Spleen (tissue), 11 donors: ENCODE measurements around the gene LAMA4. TPM values are rescaled to one million over a fixed set of nuclear protein-coding genes. Genes with fewer than 3 reads are reported as not detected.

Experiments used
- DNase-seq: peaks from one replicate; pipeline ENCODE4 v3.0.0-alpha.2; 2020
- H3K27ac ChIP-seq, 8 donors: fragments of 200-600 bp; sonication (generic) in 7 of 8; 1 replicate in 4 of 8; 2 replicates in 4 of 8; pipeline versions ENCODE4 v1.5.0 to v1.8.0; 2016 to 2021; ENCODE audit warnings: inconsistent platforms in 4 of 8, mild to moderate bottlenecking in 4 of 8, moderate library complexity in 1 of 8
- H3K27me3 ChIP-seq, 7 donors: fragments of 200-600 bp; sonication (generic) in 6 of 7; replicated peaks in 1 of 7; 1 replicate in 4 of 7; 2 replicates in 3 of 7; pipeline versions ENCODE4 v1.5.0 to v1.8.0; 2016 to 2021; ENCODE audit warnings: inconsistent platforms in 3 of 7, mild to moderate bottlenecking in 1 of 7
- H3K36me3 ChIP-seq, 6 donors: fragments of 200-600 bp; sonication (generic) in 5 of 6; 1 replicate in 4 of 6; 2 replicates in 2 of 6; pipeline versions ENCODE4 v1.5.0 to v1.8.0; 2016 to 2021; ENCODE audit warnings: inconsistent platforms in 2 of 6
- H3K4me1 ChIP-seq, 6 donors: fragments of 200-600 bp; sonication (generic) in 5 of 6; 1 replicate in 3 of 6; 2 replicates in 3 of 6; pipeline versions ENCODE4 v1.5.0 to v1.8.0; 2016 to 2021; ENCODE audit warnings: inconsistent platforms in 3 of 6
- H3K4me3 ChIP-seq, 8 donors: fragments of 200-600 bp; sonication (generic) in 7 of 8; 1 replicate in 4 of 8; 2 replicates in 4 of 8; pipeline versions ENCODE4 v1.5.0 to v1.8.0; 2016 to 2021; ENCODE audit warnings: inconsistent platforms in 4 of 8, mild to moderate bottlenecking in 4 of 8, moderate library complexity in 2 of 8
- H3K9me3 ChIP-seq, 8 donors: fragments of 200-600 bp; sonication (generic) in 7 of 8; 1 replicate in 4 of 8; 2 replicates in 4 of 8; pipeline versions ENCODE4 v1.5.0 to v1.8.0; 2016 to 2021; ENCODE audit warnings: inconsistent platforms in 4 of 8
- POLR2A ChIP-seq, 3 donors: fragments of 450-650 bp; IDR thresholded peaks; one replicate each; pipeline ENCODE4 v1.5.1; 2017; ENCODE audit warnings: antibody characterized with exemption in 3 of 3, mild to moderate bottlenecking in 1 of 3
- POLR2AphosphoS5 ChIP-seq, 3 donors: sonication (generic); formaldehyde crosslinking; IDR thresholded peaks; one replicate each; pipeline ENCODE4 v1.5.1; 2017; ENCODE audit warnings: antibody characterized with exemption in 3 of 3
- WGBS, 5 donors: extraction: QIAGEN DNeasy Blood & Tissue Kit in 3 of 5; methylation state at CpG; one replicate each; pipeline versions ENCODE4 v1.1.5 to v1.1.7; 2013 to 2018; 5-methylcytosine and 5-hydroxymethylcytosine counted together
- intact Hi-C: fragments of 100-400 bp; cut with DNase I; formaldehyde crosslinking; loops from one replicate; pipeline ENCODE4 v1.15.0; 2023; ENCODE audit warnings: low total_unique reads
- polyA plus RNA-seq, 3 donors: library from polyadenylated mRNA; stranded (reverse); fragments of 200-250 nt; gene quantifications; one replicate each; pipeline ENCODE4 v1.2.1, GENCODE V29; 2013
- total RNA-seq, 7 donors: library from RNA; depleted of rRNA in 3 of 7; stranded (reverse); fragments of >200 nt in 3 of 7; fragmentation: NEBNext Ultra II Directional in 4 of 7; extraction: Animal tissue kit (Norgen Biotek cat#: 25700) in 4 of 7; gene quantifications; one replicate each; pipeline versions ENCODE4 v1.1.0 to v1.2.1, GENCODE V29; 2016 to 2021
- TF ChIP-seq, protein P1 (sequence below), 11 experiments: fragments of 200-600 bp in 7 of 11; fragments of 450-650 bp in 4 of 11; sonication (generic) in 4 of 11; IDR thresholded peaks in 8 of 11; conservative IDR thresholded peaks in 3 of 11; 1 replicate in 7 of 11; 2 replicates in 4 of 11; pipeline versions ENCODE4 v1.4.0 to v1.8.0; 2016 to 2021; ENCODE audit warnings: antibody characterized with exemption in 11 of 11, inconsistent platforms in 4 of 11, mild to moderate bottlenecking in 1 of 11
- donor health status: healthy with polysubstance abuse.
- donor health status: DM: no; HTN: no; CAD: no; lungs with moderate emphysema.
- donor health status: DM: no; HTN: no; CAD: no.
- donor health status: Bipolar disorder and iron deficiency.
- donor health status: healthy.
- donor health status: DM: no; HTN: no; CAD: no.
- donor health status: DM: yes; HTN: yes; CAD: no.

The LAMA4 gene
- total and polyA plus RNA-seq, 10 donors, result 0.76 to 3.7 (median 2.5) TPM

DNA sequence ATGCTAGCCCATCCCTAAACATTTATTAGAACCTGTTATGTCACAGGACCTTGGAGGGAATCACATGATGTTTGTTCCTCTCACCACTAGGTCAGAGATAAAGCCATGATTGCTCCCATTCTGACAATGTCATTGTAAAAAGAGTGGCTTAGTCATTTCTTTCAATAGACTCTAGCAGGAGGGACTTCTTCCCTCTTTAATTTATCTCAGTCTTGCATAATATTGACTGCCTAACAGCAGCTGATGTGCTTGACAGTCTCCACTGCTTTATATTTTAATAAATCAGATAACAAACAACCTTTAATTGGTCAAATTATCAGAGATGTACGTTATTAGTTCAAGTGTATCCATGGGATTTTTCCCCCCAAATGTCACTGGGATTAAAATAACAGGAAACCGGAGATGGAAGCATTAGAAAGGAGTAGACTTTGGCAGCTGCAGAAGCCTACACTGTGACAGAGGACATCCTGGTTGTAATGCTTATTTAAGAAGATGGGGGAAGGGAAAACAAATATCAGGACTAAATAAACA, 39.6 kb downstream of the LAMA4 start:
- H3K4me1 ChIP-seq, result peaks cover 0 to 5% (median 0%) of the 10 kb centered on the region in 6 donors
- DNase-seq, result no peak
- peaks cover 0 to 26% (median 0%) of the 10 kb centered on the region in 7 donors for H3K27me3 ChIP-seq
- H3K4me3 ChIP-seq, result no peak overlapping the region
- 30 to 61% (median 50%) methylated on average over 2 of the region's 2 CpGs for WGBS, 5 donors
- H3K9me3 ChIP-seq, result no peaks in the 10 kb centered on the region
- intact Hi-C loops, result no loop called here
- no peak for TF ChIP-seq POLR2A (IDR thresholded peaks at IDR 0.05)
- no peak for TF ChIP-seq POLR2AphosphoS5 (IDR thresholded peaks at IDR 0.05)
- TF ChIP-seq, protein P1, sequence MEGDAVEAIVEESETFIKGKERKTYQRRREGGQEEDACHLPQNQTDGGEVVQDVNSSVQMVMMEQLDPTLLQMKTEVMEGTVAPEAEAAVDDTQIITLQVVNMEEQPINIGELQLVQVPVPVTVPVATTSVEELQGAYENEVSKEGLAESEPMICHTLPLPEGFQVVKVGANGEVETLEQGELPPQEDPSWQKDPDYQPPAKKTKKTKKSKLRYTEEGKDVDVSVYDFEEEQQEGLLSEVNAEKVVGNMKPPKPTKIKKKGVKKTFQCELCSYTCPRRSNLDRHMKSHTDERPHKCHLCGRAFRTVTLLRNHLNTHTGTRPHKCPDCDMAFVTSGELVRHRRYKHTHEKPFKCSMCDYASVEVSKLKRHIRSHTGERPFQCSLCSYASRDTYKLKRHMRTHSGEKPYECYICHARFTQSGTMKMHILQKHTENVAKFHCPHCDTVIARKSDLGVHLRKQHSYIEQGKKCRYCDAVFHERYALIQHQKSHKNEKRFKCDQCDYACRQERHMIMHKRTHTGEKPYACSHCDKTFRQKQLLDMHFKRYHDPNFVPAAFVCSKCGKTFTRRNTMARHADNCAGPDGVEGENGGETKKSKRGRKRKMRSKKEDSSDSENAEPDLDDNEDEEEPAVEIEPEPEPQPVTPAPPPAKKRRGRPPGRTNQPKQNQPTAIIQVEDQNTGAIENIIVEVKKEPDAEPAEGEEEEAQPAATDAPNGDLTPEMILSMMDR (IDR thresholded peaks at IDR 0.05 in 8 of 11, conservative IDR thresholded peaks at IDR 0.05 in 3 of 11), result no peak
- no peak overlapping the region for H3K27ac ChIP-seq
- H3K36me3 ChIP-seq, result no peaks in the 10 kb centered on the region

DNA sequence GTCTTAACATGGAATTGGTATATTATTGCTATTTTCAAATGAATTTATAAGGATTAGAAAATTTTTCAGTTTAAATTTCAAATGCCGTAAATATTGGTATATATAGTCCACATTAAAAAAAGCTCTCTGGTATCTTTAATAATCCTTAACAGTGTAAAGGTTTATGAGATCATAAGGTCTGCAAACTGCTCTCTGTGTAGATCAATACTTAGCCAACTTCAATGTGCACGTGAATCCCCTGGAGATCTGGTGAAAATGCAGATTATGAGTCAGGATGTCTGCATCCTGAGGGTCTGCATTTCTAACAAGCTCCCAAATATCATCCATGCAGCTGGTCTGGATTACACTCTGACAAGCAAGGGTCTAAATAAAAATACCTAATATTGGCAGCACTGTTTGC, 43.5 kb downstream of the LAMA4 start:
- Histone ChIP-seq H3K27ac (no peak overlapping the region), H3K27me3 (peaks cover 0 to 15% (median 2%) of the 10 kb centered on the region in 7 donors), H3K4me1 (peaks cover 0 to 5% (median 0%) of the 10 kb centered on the region in 6 donors), H3K9me3 (no peaks in the 10 kb centered on the region), H3K36me3 (no peaks in the 10 kb centered on the region), H3K4me3 (no peak overlapping the region)
- intact Hi-C loops, result no loop called here
- no peak for DNase-seq
- WGBS, 5 donors, result 88 to 93% (median 91%) methylated on average over 2 of the region's 2 CpGs
- TF ChIP-seq POLR2AphosphoS5 (IDR thresholded peaks at IDR 0.05) (no peak), POLR2A (IDR thresholded peaks at IDR 0.05) (no peak)
- TF ChIP-seq, protein P1 (IDR thresholded peaks at IDR 0.05 in 8 of 11, conservative IDR thresholded peaks at IDR 0.05 in 3 of 11), result no peak

DNA sequence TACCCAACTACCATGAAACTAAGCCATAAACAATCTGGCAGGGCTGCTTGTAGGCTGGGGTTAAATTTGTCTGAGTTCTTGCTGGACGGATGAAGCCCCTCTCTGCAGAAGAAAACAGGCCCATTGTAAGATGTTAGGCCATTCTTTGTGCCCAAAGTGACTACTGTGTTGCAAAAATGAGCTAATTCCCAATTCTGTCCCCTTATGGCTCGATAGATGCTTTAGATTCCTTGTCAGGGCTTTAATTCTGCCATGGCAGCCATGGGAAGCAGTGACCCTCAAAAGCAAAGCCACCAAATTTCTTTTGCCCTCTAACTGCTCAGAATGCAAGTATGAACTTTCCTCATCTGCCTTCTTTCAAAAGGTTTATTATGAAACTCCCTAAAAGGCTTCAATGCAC, 45.2 kb downstream of the LAMA4 start:
- no peak for TF ChIP-seq POLR2A (IDR thresholded peaks at IDR 0.05)
- no peak for TF ChIP-seq POLR2AphosphoS5 (IDR thresholded peaks at IDR 0.05)
- TF ChIP-seq, protein P1 (IDR thresholded peaks at IDR 0.05 in 8 of 11, conservative IDR thresholded peaks at IDR 0.05 in 3 of 11), result no peak
- peaks cover 0 to 18% (median 6%) of the 10 kb centered on the region in 7 donors for H3K27me3 ChIP-seq
- H3K4me3 ChIP-seq, result no peak overlapping the region
- no peak overlapping the region for H3K27ac ChIP-seq
- H3K4me1 ChIP-seq, result no peaks in the 10 kb centered on the region
- WGBS, 5 donors, result 70 to 84% (median 78%) methylated on average over 2 of the region's 2 CpGs
- intact Hi-C loops, result no loop called here
- H3K36me3 ChIP-seq, result no peaks in the 10 kb centered on the region
- no peak for DNase-seq
- H3K9me3 ChIP-seq, result no peaks in the 10 kb centered on the region

DNA sequence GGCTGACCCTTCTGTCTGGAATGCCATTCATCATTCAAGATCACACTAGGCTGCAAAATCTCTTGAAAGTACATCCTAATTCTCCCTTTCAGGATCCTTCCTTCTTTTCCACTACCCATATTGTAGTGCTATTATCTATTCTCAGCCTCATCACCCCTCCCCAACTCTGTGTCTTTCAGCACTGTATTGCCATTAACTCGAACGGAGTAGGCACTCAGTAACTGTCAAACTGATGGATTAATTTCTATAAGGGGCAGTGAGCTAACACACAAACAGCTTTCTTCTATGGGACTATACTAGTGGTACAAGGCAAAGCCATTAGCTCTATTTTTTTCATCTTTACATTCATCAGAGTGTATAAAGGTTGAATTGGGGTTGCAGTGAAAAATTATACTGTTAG, 46.6 kb downstream of the LAMA4 start:
- Histone ChIP-seq H3K36me3 (no peaks in the 10 kb centered on the region), H3K27me3 (peaks cover 0 to 24% (median 6%) of the 10 kb centered on the region in 7 donors), H3K27ac (no peak overlapping the region), H3K4me3 (no peak overlapping the region), H3K4me1 (no peaks in the 10 kb centered on the region), H3K9me3 (no peaks in the 10 kb centered on the region)
- TF ChIP-seq POLR2A (IDR thresholded peaks at IDR 0.05) (no peak), POLR2AphosphoS5 (IDR thresholded peaks at IDR 0.05) (no peak)
- TF ChIP-seq, protein P1 (IDR thresholded peaks at IDR 0.05 in 8 of 11, conservative IDR thresholded peaks at IDR 0.05 in 3 of 11), result no peak
- WGBS, 5 donors, result 75 to 79% (median 77%) methylated on average over 2 of the region's 2 CpGs
- intact Hi-C loops, result no loop called here
- no peak for DNase-seq
